ENCODE results near the gene SRRD. TPM values are rescaled to one million over a fixed set of nuclear protein-coding genes. Genes with fewer than 3 reads are reported as not detected.
A peak's percentile ranks its signal among the peaks of the same experiment; 100 is the strongest.

The SRRD gene
- total and polyA plus RNA-seq, 2 of the 8 experiments (the other 6 are each of a cell fraction or from before 2014, with no cell fraction given): 17.1 to 25.3 TPM

DNA sequence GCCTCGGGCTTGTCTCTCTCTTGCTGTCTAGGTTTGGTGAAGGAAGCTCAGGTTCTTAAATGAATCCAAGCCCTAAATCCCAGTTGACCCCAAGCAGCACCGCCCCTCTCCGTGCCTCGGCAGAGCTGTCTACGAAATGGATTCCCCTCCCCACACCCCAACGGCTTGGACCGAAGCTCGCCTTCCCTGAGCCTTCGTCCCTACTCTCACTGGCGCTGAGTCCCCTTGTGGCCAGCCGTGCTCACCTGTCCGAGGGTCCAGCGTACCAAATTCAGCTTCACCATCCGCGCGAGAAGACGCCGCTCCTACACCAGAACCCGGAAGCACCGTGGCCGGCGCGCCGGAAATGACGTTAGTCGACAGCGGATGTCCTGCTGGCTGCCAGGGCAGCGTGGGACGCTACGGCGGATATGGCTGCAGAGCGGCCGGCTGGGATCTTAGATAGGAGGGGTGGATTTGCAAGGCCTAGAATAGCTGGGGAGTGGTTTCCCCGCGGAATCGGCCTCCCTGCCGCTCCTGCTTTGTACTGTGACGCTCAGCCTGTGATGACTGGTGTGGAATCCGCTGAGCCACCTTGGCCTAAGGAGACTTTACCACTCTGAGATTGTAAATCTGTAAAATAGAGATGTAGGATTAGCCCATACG is 28.6 kb downstream of the SRRD start, which contains the start of gene TFIP11 (continued):
- TF ChIP-seq SIX5 (IDR thresholded peaks at IDR 0.05; ENCODE audit: low read depth, low read length) (no peak), CTBP2 (IDR thresholded peaks at IDR 0.05; ENCODE audit: borderline replicate concordance, insufficient read depth, insufficient read length, low read length) (no peak), RAD21 (IDR thresholded peaks at IDR 0.05 in 1 of 2, conservative IDR thresholded peaks at IDR 0.05 in 1 of 2; ENCODE audit: low read depth in 2 of 2, low read length in 2 of 2) (peak; percentile 24 to 30; a peak in 2 of 4 replicates), CEBPB (IDR thresholded peaks at IDR 0.05; ENCODE audit: low read depth, low read length) (no peak), TAF1 (IDR thresholded peaks at IDR 0.05; ENCODE audit: low read depth, low read length) (peak; percentile 81), NANOG (IDR thresholded peaks at IDR 0.05; ENCODE audit: insufficient read depth, low read depth, low read length, poor library complexity, severe bottlenecking) (no peak), CBX8 (IDR thresholded peaks at IDR 0.05; ENCODE audit: borderline replicate concordance, low read depth, low read length) (no peak), GTF2F1 (IDR thresholded peaks at IDR 0.05; ENCODE audit: borderline replicate concordance, low read depth, low read length) (no peak), FOSL1 (IDR thresholded peaks at IDR 0.05; ENCODE audit: insufficient read depth, low read depth, low read length) (no peak), RBBP5 (IDR thresholded peaks at IDR 0.05; ENCODE audit: borderline replicate concordance, low read depth, low read length) (0 out of 2 replicates have a peak, but pooled peaks have one; percentile 62), BRCA1 (IDR thresholded peaks at IDR 0.05; ENCODE audit: low read depth, low read length) (peak; percentile 64), BCL11A (IDR thresholded peaks at IDR 0.05; ENCODE audit: low read depth in 2 of 2, low read length in 2 of 2) (no peak), RFX5 (IDR thresholded peaks at IDR 0.05; ENCODE audit: borderline replicate concordance, low read depth, low read length) (no peak), JUND (IDR thresholded peaks at IDR 0.05; ENCODE audit: low read length) (no peak), CHD2 (IDR thresholded peaks at IDR 0.05; ENCODE audit: low read length) (peak; percentile 92), SUZ12 (IDR thresholded peaks at IDR 0.05; ENCODE audit: low read length) (no peak)
- TF ChIP-seq, protein P1, sequence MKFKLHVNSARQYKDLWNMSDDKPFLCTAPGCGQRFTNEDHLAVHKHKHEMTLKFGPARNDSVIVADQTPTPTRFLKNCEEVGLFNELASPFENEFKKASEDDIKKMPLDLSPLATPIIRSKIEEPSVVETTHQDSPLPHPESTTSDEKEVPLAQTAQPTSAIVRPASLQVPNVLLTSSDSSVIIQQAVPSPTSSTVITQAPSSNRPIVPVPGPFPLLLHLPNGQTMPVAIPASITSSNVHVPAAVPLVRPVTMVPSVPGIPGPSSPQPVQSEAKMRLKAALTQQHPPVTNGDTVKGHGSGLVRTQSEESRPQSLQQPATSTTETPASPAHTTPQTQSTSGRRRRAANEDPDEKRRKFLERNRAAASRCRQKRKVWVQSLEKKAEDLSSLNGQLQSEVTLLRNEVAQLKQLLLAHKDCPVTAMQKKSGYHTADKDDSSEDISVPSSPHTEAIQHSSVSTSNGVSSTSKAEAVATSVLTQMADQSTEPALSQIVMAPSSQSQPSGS (IDR thresholded peaks at IDR 0.05; ENCODE audit: low read length): no peak
